Transverse colon (tissue), 3 donors: ENCODE results near the gene APC2.

ENCODE experiments used
- POLR2A ChIP-seq: fragments of 450-650 bp; IDR thresholded peaks from one replicate; pipeline ENCODE4 v1.6.1; 2016; ENCODE audit warnings: antibody characterized with exemption, mild to moderate bottlenecking, moderate library complexity
- TF ChIP-seq, protein P1 (sequence below), 5 experiments: fragments of 200-600 bp in 3 of 5; fragments of 450-650 bp in 2 of 5; sonication (generic) in 3 of 5; IDR thresholded peaks; 1 replicate in 2 of 5; 2 replicates in 3 of 5; pipeline ENCODE4 v1.5.1; 2016 to 2017; ENCODE audit warnings: antibody characterized with exemption in 5 of 5, inconsistent platforms in 3 of 5, mild to moderate bottlenecking in 2 of 5, moderate library complexity in 1 of 5

DNA sequence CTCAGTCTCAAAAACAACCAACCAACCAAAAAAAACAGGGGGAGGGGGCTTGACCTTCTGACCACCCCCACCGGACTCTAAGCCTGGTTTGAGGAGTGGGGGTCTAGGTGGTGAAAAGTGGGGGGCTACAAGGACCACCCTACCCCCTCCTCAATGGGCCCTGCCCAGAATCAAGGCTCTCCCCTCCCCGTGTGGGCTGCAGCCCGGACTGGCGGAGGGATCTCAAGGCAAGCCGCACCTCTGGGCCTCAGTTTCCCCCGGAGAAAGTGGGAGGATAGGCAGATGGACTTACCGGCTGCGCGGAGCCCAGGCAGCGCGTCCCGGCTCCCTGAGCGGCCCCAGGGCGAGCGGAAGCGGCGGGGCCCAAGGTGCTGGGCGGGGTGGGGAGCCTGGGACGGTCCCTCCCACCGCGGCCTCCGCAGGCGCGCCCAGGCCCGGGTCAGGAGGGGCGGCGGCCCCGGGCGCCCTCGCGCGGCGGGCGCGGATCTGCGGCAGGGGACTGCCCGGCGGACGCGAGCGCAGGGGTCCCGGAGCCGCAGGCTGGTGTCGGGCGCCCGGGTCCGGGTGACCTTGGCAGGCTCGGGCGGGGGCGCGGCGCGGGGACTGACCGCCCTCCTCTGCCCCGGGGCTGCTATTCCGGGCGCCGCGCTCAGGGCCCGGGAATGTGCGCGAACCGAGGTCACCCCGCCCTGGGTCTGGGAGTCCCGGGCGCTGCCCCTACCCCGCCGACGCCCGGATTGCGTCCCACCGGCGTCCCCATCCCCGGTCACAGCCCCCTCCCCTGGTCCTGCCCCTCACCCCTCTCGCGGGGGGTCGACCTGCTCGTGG, 63.0 kb downstream of the APC2 start, which contains the start of gene ADAMTSL5:
- no peak for TF ChIP-seq POLR2A
- TF ChIP-seq, protein P1, sequence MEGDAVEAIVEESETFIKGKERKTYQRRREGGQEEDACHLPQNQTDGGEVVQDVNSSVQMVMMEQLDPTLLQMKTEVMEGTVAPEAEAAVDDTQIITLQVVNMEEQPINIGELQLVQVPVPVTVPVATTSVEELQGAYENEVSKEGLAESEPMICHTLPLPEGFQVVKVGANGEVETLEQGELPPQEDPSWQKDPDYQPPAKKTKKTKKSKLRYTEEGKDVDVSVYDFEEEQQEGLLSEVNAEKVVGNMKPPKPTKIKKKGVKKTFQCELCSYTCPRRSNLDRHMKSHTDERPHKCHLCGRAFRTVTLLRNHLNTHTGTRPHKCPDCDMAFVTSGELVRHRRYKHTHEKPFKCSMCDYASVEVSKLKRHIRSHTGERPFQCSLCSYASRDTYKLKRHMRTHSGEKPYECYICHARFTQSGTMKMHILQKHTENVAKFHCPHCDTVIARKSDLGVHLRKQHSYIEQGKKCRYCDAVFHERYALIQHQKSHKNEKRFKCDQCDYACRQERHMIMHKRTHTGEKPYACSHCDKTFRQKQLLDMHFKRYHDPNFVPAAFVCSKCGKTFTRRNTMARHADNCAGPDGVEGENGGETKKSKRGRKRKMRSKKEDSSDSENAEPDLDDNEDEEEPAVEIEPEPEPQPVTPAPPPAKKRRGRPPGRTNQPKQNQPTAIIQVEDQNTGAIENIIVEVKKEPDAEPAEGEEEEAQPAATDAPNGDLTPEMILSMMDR (IDR thresholded peaks at IDR 0.05), result no peak
